OCI-LY1 (cell line): ENCODE results near the gene MUC6.
A peak's percentile ranks its signal among the peaks of the same experiment; 100 is the strongest.
"Not testable (repeated sequence)": the region's sequence is repeated elsewhere in the genome, so short reads cannot be mapped to it uniquely, and the experiment has no call there.

Experiments
- H2AFZ ChIP-seq: fragments of 200-600 bp; sonication (generic), shearing (Covaris generic); 2 replicates; pipeline ENCODE4 v1.6.0; 2014; ENCODE audit warnings: antibody characterized with exemption, mild to moderate bottlenecking, low read length
- H3F3A ChIP-seq: fragments of 200-600 bp; sonication (generic), shearing (Covaris generic); 2 replicates; pipeline ENCODE4 v1.6.0; 2014; ENCODE audit warnings: mild to moderate bottlenecking, antibody characterized with exemption, low read length, moderate library complexity; ENCODE audit not compliant: insufficient read depth
- H3K27ac ChIP-seq: fragments of 200-600 bp; sonication (generic); 2 replicates; pipeline ENCODE4 v1.5.1; 2014; ENCODE audit warnings: low read length, mixed run types, mild to moderate bottlenecking, low read depth; ENCODE audit not compliant: poor library complexity, severe bottlenecking
- H3K27me3 ChIP-seq: fragments of 200-600 bp; sonication (generic); 2 replicates; pipeline ENCODE4 v1.6.0; 2014; ENCODE audit warnings: antibody characterized with exemption, mild to moderate bottlenecking, low read length, moderate library complexity; ENCODE audit not compliant: insufficient read depth
- H3K36me3 ChIP-seq: fragments of 200-600 bp; sonication (generic); 2 replicates; pipeline ENCODE4 v1.6.1; 2014; ENCODE audit warnings: mild to moderate bottlenecking, antibody characterized with exemption, low read length, moderate library complexity, mixed read lengths; ENCODE audit not compliant: insufficient read depth
- H3K4me1 ChIP-seq: fragments of 200-600 bp; sonication (generic); 2 replicates; pipeline ENCODE4 v1.5.1; 2014; ENCODE audit warnings: mild to moderate bottlenecking, low read length, moderate library complexity; ENCODE audit not compliant: insufficient read depth, severe bottlenecking
- H3K4me2 ChIP-seq: fragments of 200-600 bp; sonication (generic), shearing (Covaris generic); 2 replicates; pipeline ENCODE4 v1.6.1; 2014; ENCODE audit warnings: low read length
- H3K4me3 ChIP-seq: fragments of 200-600 bp; sonication (generic); 2 replicates; pipeline ENCODE4 v1.5.1; 2014; ENCODE audit warnings: low read length, low read depth, mild to moderate bottlenecking, mixed read lengths; ENCODE audit not compliant: poor library complexity, severe bottlenecking
- H3K79me2 ChIP-seq: fragments of 200-600 bp; shearing (Covaris generic); 2 replicates; pipeline ENCODE4 v1.6.1; 2016; ENCODE audit warnings: mixed run types, low read length, mixed read lengths; ENCODE audit not compliant: insufficient read depth
- H3K9ac ChIP-seq: fragments of 200-600 bp; sonication (generic), shearing (Covaris generic); 2 replicates; pipeline ENCODE4 v1.6.1; 2014; ENCODE audit warnings: mild to moderate bottlenecking, low read length, mixed read lengths
- H3K9me2 ChIP-seq: fragments of 200-600 bp; sonication (generic), shearing (Covaris generic); 2 replicates; pipeline ENCODE4 v1.6.1; 2014; ENCODE audit warnings: low read depth, mild to moderate bottlenecking, low read length, mixed read lengths
- H3K9me3 ChIP-seq: fragments of 200-600 bp; shearing (Covaris generic); 2 replicates; pipeline ENCODE4 v1.6.1; 2014; ENCODE audit warnings: low read length, mixed read lengths
- H4K20me1 ChIP-seq: fragments of 200-600 bp; sonication (generic), shearing (Covaris generic); 2 replicates; pipeline ENCODE4 v1.6.0; 2016; ENCODE audit warnings: mild to moderate bottlenecking, low read length; ENCODE audit not compliant: insufficient read depth
- CTCF ChIP-seq: fragments of 200-600 bp; sonication (generic), shearing (Covaris generic); IDR thresholded peaks from 2 replicates; pipeline ENCODE4 v1.5.1; 2017; ENCODE audit warnings: mild to moderate bottlenecking, antibody characterized with exemption, low read length, moderate library complexity, mixed read lengths
- EZH2 ChIP-seq: fragments of 200-600 bp; sonication (generic), shearing (Covaris generic); IDR thresholded peaks from 2 replicates; pipeline ENCODE4 v1.8.0; 2017; ENCODE audit warnings: borderline replicate concordance, mixed run types, mild to moderate bottlenecking, antibody characterized with exemption, low read length, moderate library complexity, mixed read lengths

Gene MUC6

GRCh38 chr11:975827-976226 is 60.7 kb downstream of the MUC6 start:
- Histone ChIP-seq H3K27ac (no peak overlapping the region), H3K9me3 (no peaks in the 10 kb centered on the region), H2AFZ (no peak overlapping the region), H3K9me2 (no peaks in the 10 kb centered on the region), H4K20me1 (no peaks in the 10 kb centered on the region), H3K4me2 (no peak overlapping the region), H3K79me2 (no peaks in the 10 kb centered on the region), H3K9ac (no peak overlapping the region), H3K27me3 (no peaks in the 10 kb centered on the region), H3K4me3 (no peak overlapping the region), H3F3A (no peaks in the 10 kb centered on the region), H3K36me3 (peaks cover 39% of the 10 kb centered on the region; the same call in 1 of the 2 replicates), H3K4me1 (peaks cover 3% of the 10 kb centered on the region)
- peak; percentile 61 for TF ChIP-seq CTCF
- TF ChIP-seq EZH2 = no peak

- H3K4me1 ChIP-seq, H3K27ac ChIP-seq, H3F3A ChIP-seq, H3K9ac ChIP-seq, H2AFZ ChIP-seq, H3K4me3 ChIP-seq, H3K79me2 ChIP-seq, H3K4me2 ChIP-seq, H3K27me3 ChIP-seq, H4K20me1 ChIP-seq, H3K9me3 ChIP-seq, H3K9me2 ChIP-seq: not testable (repeated sequence)
- H3K36me3 ChIP-seq = peaks cover 38% of the 10 kb centered on the region; the same call in 1 of the 2 replicates
Observed at GRCh38 chr11:975376-975775, 61.1 kb downstream of the MUC6 start.

GRCh38 chr11:973237-973636 is 63.3 kb downstream of the MUC6 start:
- no peaks in the 10 kb centered on the region for H4K20me1 ChIP-seq
- H3F3A ChIP-seq = no peaks in the 10 kb centered on the region
- H3K9me3 ChIP-seq = no peaks in the 10 kb centered on the region
- no peak overlapping the region for H3K4me3 ChIP-seq
- H3K27me3 ChIP-seq = no peaks in the 10 kb centered on the region
- peaks cover 27% of the 10 kb centered on the region for H3K4me1 ChIP-seq
- TF ChIP-seq EZH2 (no peak), CTCF (no peak)
- H3K36me3 ChIP-seq = peaks cover 31% of the 10 kb centered on the region; the same call in 1 of the 2 replicates
- H3K79me2 ChIP-seq = no peaks in the 10 kb centered on the region
- no peak overlapping the region for H3K4me2 ChIP-seq
- no peak overlapping the region for H3K9ac ChIP-seq
- H2AFZ ChIP-seq = no peak overlapping the region
- no peak overlapping the region for H3K27ac ChIP-seq
- no peaks in the 10 kb centered on the region for H3K9me2 ChIP-seq

- no peaks in the 10 kb centered on the region for H3K79me2 ChIP-seq
- H3K9me2 ChIP-seq = no peaks in the 10 kb centered on the region
- peaks cover 30% of the 10 kb centered on the region; the same call in 1 of the 2 replicates for H3K36me3 ChIP-seq
- no peaks in the 10 kb centered on the region for H3K27me3 ChIP-seq
- no peak overlapping the region for H3K4me3 ChIP-seq
- H3K4me2 ChIP-seq = no peak overlapping the region
- no peaks in the 10 kb centered on the region for H4K20me1 ChIP-seq
- no peak overlapping the region for H2AFZ ChIP-seq
- no peak overlapping the region for H3K27ac ChIP-seq
- no peaks in the 10 kb centered on the region for H3K9me3 ChIP-seq
- H3F3A ChIP-seq = no peaks in the 10 kb centered on the region
- H3K9ac ChIP-seq = no peak overlapping the region
- H3K4me1 ChIP-seq = peaks cover 32% of the 10 kb centered on the region
- TF ChIP-seq EZH2 (no peak), CTCF (no peak)
Observed at GRCh38 chr11:972523-973211, 63.9 kb downstream of the MUC6 start.
